ENCODE results near the gene ZC3H10.

The ZC3H10 gene

GRCh38 chr12:56086096-56086495 lies 32.0 kb upstream of the ZC3H10 start:
- H3K4me3 ChIP-seq (ENCODE audit: control insufficient read depth, low read depth, low read length): no peak overlapping the region
- DNase-seq (ENCODE audit: low read depth): no peak
- no peak for TF ChIP-seq CTCF (conservative IDR thresholded peaks at IDR 0.05; ENCODE audit: control insufficient read depth, insufficient read depth, low read depth, low read length)

GRCh38 chr12:56086608-56087007 lies 31.5 kb upstream of the ZC3H10 start:
- no peak for DNase-seq (ENCODE audit: low read depth)
- TF ChIP-seq CTCF (conservative IDR thresholded peaks at IDR 0.05; ENCODE audit: control insufficient read depth, insufficient read depth, low read depth, low read length): no peak

DNA sequence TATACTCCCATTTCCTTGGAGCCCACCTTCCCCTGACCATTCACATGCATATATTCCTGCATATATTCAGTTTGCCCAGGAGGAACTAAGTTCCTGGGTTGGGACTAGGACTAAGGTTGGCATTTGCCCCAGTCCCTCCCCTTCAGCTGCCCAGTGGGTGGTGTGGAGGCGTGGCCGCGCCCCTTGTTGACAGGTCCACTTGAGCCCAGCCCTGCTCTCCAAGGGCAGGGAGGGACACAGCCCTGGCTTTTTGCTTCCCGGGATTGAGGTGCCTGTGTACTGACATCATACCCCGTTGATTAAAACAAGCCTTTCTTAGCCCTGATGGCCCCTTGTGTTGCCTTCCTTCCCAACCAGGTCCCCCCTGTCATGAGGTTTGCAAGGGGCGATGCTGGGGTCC lies 30.8 kb upstream of the ZC3H10 start:
- no peak overlapping the region for H3K4me3 ChIP-seq (ENCODE audit: control insufficient read depth, low read depth, low read length)
- peak; percentile 41 for DNase-seq (ENCODE audit: low read depth)
- no peak for TF ChIP-seq CTCF (conservative IDR thresholded peaks at IDR 0.05; ENCODE audit: control insufficient read depth, insufficient read depth, low read depth, low read length)

More at GRCh38 chr12:56086608-56087007, 31.5 kb upstream of the ZC3H10 start:
- H3K4me3 ChIP-seq (ENCODE audit: control insufficient read depth, low read depth, low read length): no peak overlapping the region

- DNase-seq (ENCODE audit: low read depth): no peak
- no peak for TF ChIP-seq CTCF (conservative IDR thresholded peaks at IDR 0.05; ENCODE audit: control insufficient read depth, insufficient read depth, low read depth, low read length)
- no peak overlapping the region for H3K4me3 ChIP-seq (ENCODE audit: control insufficient read depth, low read depth, low read length)
Measured at GRCh38 chr12:56097738-56098137, 20.3 kb upstream of the ZC3H10 start.

DNA sequence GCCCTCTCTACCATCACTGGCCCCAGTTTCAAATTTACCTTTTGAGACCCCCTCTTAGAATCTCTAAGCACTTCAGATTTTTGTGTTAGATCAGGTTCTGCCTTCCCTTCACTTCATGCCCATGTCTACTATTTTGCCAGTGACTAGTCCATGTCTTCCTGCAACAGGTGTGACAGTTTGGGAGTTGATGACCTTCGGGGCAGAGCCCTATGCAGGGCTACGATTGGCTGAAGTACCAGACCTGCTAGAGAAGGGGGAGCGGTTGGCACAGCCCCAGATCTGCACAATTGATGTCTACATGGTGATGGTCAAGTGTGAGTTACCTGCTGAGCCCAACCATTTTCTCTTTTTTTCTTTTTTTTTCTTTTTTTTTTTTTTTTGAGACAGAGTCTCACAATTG lies 19.5 kb upstream of the ZC3H10 start:
- no peak for DNase-seq (ENCODE audit: low read depth)
- no peak for TF ChIP-seq CTCF (conservative IDR thresholded peaks at IDR 0.05; ENCODE audit: control insufficient read depth, insufficient read depth, low read depth, low read length)
- H3K4me3 ChIP-seq (ENCODE audit: control insufficient read depth, low read depth, low read length): no peak overlapping the region

GRCh38 chr12:56099787-56100186 lies 18.3 kb upstream of the ZC3H10 start:
- no peak overlapping the region for H3K4me3 ChIP-seq (ENCODE audit: control insufficient read depth, low read depth, low read length)
- DNase-seq (ENCODE audit: low read depth): no peak
- no peak for TF ChIP-seq CTCF (conservative IDR thresholded peaks at IDR 0.05; ENCODE audit: control insufficient read depth, insufficient read depth, low read depth, low read length)

DNA sequence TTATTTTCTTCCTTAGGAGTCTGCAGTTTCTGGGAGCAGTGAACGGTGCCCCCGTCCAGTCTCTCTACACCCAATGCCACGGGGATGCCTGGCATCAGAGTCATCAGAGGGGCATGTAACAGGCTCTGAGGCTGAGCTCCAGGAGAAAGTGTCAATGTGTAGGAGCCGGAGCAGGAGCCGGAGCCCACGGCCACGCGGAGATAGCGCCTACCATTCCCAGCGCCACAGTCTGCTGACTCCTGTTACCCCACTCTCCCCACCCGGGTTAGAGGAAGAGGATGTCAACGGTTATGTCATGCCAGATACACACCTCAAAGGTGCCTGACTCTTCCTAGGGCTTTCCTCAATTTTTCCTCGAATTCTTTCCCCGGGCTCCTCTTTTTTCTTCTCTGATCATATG lies 17.0 kb upstream of the ZC3H10 start:
- no peak for TF ChIP-seq CTCF (conservative IDR thresholded peaks at IDR 0.05; ENCODE audit: control insufficient read depth, insufficient read depth, low read depth, low read length)
- no peak for DNase-seq (ENCODE audit: low read depth)
- no peak overlapping the region for H3K4me3 ChIP-seq (ENCODE audit: control insufficient read depth, low read depth, low read length)

Measured in fibroblast of mammary gland (primary cell).